ENCODE results near the gene COMMD7.

- TF ChIP-seq CTCF (conservative IDR thresholded peaks at IDR 0.05 in 1 of 2, IDR thresholded peaks at IDR 0.05 in 1 of 2; ENCODE audit: extremely low read depth in 1 of 2, insufficient read depth in 1 of 2, low read depth in 1 of 2, low read length in 2 of 2) (no peak), EZH2 (IDR thresholded peaks at IDR 0.05; ENCODE audit: borderline replicate concordance, low read length) (no peak)
These were observed 56.1 kb downstream of the COMMD7 start for GRCh38 chr20:32687180-32687532.

Data from mammary epithelial cell (primary cell).